ENCODE measurements around the gene MSANTD3.
"Not testable (repeated sequence)": the region's sequence is repeated elsewhere in the genome, so short reads cannot be mapped to it uniquely, and the experiment has no call there.

Gene MSANTD3

DNA sequence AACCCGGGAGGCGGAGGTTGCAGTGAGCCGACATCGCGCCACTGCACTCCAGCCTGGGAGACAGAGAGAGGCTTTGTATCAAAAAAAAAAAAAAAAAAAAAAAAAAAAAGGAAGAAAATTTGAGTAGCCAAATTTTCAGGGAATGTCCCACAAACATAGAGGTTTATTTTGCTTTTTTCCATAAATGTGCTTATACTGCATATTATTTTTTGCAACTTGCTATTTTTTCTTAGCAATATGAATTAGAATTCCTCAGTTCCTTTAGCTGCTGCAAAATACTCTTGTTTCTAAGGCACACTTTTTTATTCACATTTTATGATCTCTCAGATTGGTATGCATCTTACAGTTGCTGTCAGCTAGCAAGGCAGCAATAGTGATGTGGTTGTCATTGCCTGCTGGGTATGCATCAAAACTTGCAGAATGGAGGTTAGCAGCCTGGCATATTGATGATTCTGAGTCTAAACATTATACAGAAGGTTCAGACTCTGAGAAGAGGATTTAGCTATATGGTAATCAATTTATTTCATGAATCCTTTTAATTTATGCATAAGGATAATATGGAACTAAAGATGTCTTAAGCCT is 13.0 kb upstream of the MSANTD3 start:
- CTCF ChIA-PET: interaction anchor here (0.9 kb wide), 1 partner anchor 24 kb away, joined by 13 read pairs; no protein-coding TSS in a partner anchor
- no peak overlapping the region for H3K27ac ChIP-seq
- POLR2A ChIA-PET (ENCODE audit: low non-redundant PET): no interaction called here
- no peak for DNase-seq (ENCODE audit: low spot score)
- TF ChIP-seq, protein P1, sequence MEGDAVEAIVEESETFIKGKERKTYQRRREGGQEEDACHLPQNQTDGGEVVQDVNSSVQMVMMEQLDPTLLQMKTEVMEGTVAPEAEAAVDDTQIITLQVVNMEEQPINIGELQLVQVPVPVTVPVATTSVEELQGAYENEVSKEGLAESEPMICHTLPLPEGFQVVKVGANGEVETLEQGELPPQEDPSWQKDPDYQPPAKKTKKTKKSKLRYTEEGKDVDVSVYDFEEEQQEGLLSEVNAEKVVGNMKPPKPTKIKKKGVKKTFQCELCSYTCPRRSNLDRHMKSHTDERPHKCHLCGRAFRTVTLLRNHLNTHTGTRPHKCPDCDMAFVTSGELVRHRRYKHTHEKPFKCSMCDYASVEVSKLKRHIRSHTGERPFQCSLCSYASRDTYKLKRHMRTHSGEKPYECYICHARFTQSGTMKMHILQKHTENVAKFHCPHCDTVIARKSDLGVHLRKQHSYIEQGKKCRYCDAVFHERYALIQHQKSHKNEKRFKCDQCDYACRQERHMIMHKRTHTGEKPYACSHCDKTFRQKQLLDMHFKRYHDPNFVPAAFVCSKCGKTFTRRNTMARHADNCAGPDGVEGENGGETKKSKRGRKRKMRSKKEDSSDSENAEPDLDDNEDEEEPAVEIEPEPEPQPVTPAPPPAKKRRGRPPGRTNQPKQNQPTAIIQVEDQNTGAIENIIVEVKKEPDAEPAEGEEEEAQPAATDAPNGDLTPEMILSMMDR (conservative IDR thresholded peaks at IDR 0.05; ENCODE audit: low read depth): no peak

DNA sequence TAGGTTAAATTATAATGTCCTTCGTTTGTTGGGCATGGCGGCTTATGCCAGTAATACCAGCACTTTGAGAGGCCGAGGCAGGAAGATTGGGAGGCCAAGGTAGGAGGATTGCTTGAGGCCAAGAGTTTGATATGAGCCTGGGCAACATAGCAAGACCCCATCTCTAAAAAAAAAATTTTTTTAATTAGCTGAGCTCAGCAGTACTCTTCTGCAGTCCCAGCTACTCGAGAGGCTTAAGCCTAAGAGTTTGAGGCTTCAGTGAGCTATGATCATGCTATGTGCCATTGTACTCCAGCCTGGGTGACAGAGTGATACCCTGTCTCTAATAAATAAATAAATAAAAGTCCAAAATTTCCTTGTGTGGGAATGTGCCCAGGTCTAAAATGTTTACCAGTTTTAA is 9.1 kb upstream of the MSANTD3 start:
- no peak overlapping the region for H3K27ac ChIP-seq
- CTCF ChIA-PET: no interaction called here
- TF ChIP-seq, protein P1 (conservative IDR thresholded peaks at IDR 0.05; ENCODE audit: low read depth): no peak
- POLR2A ChIA-PET (ENCODE audit: low non-redundant PET): no interaction called here
- DNase-seq (ENCODE audit: low spot score): no peak

- POLR2A ChIA-PET (ENCODE audit: low non-redundant PET): no interaction called here
- no peak for DNase-seq (ENCODE audit: low spot score)
- CTCF ChIA-PET: interaction anchor here (1.1 kb wide), 1 partner anchor 19 kb away, joined by 3 read pairs; no protein-coding TSS in a partner anchor
- TF ChIP-seq, protein P1 (conservative IDR thresholded peaks at IDR 0.05; ENCODE audit: low read depth): no peak
- no peak overlapping the region for H3K27ac ChIP-seq
Observed at GRCh38 chr9:100419166-100419565, 7.8 kb upstream of the MSANTD3 start.

GRCh38 chr9:100421116-100421515 is 5.8 kb upstream of the MSANTD3 start:
- DNase-seq (ENCODE audit: low spot score); H3K27ac ChIP-seq; POLR2A ChIA-PET (ENCODE audit: low non-redundant PET); CTCF ChIA-PET: not testable (repeated sequence)

DNA sequence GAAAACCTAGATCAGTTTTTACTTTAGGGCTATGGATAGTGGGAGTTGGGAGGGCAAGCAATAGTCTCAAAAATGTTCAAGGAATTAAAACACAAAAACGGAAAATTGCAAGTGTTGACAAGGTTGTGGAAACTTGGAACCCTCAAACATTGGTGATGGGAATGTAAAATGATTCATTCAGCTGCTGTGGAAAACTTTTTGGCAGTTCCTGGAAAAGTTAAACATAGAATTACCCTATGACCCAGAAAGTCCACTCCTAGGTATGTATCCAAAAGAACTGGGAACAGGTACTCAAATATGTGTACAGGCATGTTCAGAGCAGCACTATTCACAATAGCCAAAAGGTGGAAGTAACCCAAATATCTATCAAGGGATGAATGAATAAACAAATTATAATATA is 1.2 kb upstream of the MSANTD3 start:
- no peak for DNase-seq (ENCODE audit: low spot score)
- H3K27ac ChIP-seq: peak overlapping the region; percentile 64
- TF ChIP-seq, protein P1 (conservative IDR thresholded peaks at IDR 0.05; ENCODE audit: low read depth): no peak
- ChIA-PET CTCF (no interaction called here), POLR2A (ENCODE audit: low non-redundant PET) (interaction anchor here (1.5 kb wide), 1 partner anchor 14 kb away, joined by 4 read pairs; no protein-coding TSS in a partner anchor)

DNA sequence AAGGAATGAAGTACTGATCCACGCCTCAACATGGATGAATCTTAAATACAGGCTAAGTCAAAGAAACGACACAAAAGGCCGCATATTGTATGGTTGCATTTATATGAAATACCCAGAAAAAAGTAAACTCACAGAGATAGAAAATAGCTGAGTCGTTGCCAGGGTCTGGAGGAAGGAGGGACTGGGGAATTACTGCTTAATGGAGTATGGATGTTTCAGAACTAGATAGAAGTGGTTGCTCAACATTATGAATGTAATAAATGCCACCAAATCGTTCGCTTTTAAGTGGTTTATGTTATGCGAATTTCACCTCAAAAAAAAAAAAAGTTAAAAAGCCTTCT is 784 bp upstream of the MSANTD3 start:
- ChIA-PET CTCF (interaction anchor here (0.6 to 2.2 kb wide), 3 partner anchors 12 to 87 kb away, joined by 3 to 9 read pairs (median 9); no protein-coding TSS in a partner anchor), POLR2A (ENCODE audit: low non-redundant PET) (interaction anchor here (0.7 to 1.5 kb wide), 3 partner anchors 15 to 75 kb away, joined by 3 to 4 read pairs (median 3); partner anchors contain the start of gene TEX10)
- DNase-seq (ENCODE audit: low spot score): no peak
- peak overlapping the region; percentile 99 for H3K27ac ChIP-seq
- TF ChIP-seq, protein P1 (conservative IDR thresholded peaks at IDR 0.05; ENCODE audit: low read depth): no peak
